ENCODE measurements around the gene CPPED1.
"Not testable (repeated sequence)": the region's sequence is repeated elsewhere in the genome, so short reads cannot be mapped to it uniquely, and the experiment has no call there.

Gene CPPED1

DNA sequence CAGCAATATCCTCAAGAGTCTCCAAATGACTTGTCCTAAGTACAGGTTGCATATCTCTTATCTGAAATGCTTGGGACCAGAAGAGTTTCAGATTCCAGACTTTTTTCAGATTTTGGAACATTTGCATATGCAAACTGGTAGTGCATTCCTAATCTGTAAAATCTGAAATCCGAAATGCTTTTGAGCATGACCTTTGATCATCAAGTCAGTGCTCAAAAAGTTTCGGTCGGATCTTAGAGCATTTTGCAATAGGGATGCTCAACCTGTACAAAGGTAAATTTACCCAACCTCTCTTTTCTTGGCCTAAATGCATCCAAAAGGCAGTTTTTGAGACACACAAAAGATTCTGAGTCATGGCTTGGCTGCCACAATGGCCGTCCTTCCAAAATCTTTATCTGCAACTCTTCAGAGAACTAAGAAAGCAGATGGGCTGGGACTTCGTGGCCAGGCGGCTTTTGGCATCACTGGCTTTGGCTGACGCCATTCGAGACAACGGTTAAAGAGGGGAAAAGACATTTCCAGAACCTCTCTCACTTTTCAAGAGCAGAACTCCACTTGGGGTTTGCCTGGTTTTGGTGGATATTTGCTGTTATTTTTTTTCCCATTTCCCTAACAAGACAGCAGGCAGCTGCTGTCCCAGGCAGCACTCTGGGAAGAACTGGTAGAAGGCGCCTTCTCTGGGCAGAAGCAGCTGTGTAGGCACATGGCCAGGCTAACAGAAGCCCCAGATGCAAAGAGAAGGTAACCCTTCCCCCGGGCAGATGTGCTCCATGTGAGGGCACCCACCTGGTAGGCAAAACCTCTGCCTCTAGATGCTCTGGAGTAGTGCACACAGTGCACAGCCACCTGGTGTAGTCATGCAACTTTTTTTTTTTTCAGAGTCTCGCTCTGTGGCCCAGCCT, 8.9 kb downstream of the CPPED1 start:
- no peak overlapping the region for H3K27ac ChIP-seq
- TF ChIP-seq, protein P1, sequence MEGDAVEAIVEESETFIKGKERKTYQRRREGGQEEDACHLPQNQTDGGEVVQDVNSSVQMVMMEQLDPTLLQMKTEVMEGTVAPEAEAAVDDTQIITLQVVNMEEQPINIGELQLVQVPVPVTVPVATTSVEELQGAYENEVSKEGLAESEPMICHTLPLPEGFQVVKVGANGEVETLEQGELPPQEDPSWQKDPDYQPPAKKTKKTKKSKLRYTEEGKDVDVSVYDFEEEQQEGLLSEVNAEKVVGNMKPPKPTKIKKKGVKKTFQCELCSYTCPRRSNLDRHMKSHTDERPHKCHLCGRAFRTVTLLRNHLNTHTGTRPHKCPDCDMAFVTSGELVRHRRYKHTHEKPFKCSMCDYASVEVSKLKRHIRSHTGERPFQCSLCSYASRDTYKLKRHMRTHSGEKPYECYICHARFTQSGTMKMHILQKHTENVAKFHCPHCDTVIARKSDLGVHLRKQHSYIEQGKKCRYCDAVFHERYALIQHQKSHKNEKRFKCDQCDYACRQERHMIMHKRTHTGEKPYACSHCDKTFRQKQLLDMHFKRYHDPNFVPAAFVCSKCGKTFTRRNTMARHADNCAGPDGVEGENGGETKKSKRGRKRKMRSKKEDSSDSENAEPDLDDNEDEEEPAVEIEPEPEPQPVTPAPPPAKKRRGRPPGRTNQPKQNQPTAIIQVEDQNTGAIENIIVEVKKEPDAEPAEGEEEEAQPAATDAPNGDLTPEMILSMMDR (conservative IDR thresholded peaks at IDR 0.05; ENCODE audit: low read depth), result no peak
- no peak for DNase-seq (ENCODE audit: low spot score)
- ChIA-PET CTCF (no interaction called here), POLR2A (ENCODE audit: low non-redundant PET) (no interaction called here)

- TF ChIP-seq, protein P1 (conservative IDR thresholded peaks at IDR 0.05; ENCODE audit: low read depth), result no peak
- no peak overlapping the region for H3K27ac ChIP-seq
- no peak for DNase-seq (ENCODE audit: low spot score)
- CTCF ChIA-PET, result no interaction called here
- POLR2A ChIA-PET (ENCODE audit: low non-redundant PET), result no interaction called here
These were observed 9.8 kb downstream of the CPPED1 start for GRCh38 chr16:12793865-12794240.

DNA sequence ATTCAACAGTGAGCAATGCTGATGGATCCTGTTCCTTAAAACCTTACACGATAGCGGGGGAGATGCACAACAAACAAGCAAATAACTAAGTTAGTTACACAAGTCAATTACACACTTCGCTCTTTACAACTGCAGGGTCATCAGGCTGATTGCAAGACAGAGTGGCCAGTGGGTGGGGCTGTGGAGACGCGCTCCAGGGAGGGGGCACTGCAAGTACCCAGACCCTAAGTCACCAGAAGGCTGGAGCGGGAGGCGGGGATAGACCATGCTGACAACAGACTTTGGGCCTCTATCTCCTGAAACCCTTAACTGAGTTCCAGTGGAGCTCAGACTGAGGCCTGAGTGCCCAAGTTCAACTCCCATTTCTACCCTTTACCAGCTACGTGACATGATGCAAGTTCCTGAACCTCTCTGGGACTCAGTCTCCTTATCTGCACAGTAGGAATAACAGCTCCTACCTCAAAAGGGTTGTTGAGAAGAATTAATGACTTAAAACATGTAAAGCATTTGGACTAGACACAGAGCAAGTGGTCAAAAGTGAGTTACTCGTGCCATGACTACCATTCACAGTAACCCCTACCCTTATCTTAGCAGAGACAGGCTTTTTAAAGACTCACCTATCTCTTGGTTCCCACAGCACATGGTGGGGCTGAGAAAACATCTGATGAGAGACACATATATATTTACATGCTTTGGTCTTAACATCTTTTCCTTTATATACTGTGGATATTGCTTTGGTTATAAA, 10.4 kb downstream of the CPPED1 start:
- ChIA-PET POLR2A (ENCODE audit: low non-redundant PET) (no interaction called here), CTCF (no interaction called here)
- TF ChIP-seq, protein P1 (conservative IDR thresholded peaks at IDR 0.05; ENCODE audit: low read depth), result no peak
- no peak for DNase-seq (ENCODE audit: low spot score)
- H3K27ac ChIP-seq, result no peak overlapping the region

GRCh38 chr16:12792528-12792927, 11.2 kb downstream of the CPPED1 start:
- H3K27ac ChIP-seq; DNase-seq (ENCODE audit: low spot score); POLR2A ChIA-PET (ENCODE audit: low non-redundant PET); CTCF ChIA-PET: not testable (repeated sequence)

- TF ChIP-seq, protein P1 (conservative IDR thresholded peaks at IDR 0.05; ENCODE audit: low read depth), result no peak
- DNase-seq (ENCODE audit: low spot score), result no peak
- ChIA-PET POLR2A (ENCODE audit: low non-redundant PET) (no interaction called here), CTCF (no interaction called here)
- no peak overlapping the region for H3K27ac ChIP-seq
These were observed 12.3 kb downstream of the CPPED1 start for GRCh38 chr16:12791340-12791739.

DNA sequence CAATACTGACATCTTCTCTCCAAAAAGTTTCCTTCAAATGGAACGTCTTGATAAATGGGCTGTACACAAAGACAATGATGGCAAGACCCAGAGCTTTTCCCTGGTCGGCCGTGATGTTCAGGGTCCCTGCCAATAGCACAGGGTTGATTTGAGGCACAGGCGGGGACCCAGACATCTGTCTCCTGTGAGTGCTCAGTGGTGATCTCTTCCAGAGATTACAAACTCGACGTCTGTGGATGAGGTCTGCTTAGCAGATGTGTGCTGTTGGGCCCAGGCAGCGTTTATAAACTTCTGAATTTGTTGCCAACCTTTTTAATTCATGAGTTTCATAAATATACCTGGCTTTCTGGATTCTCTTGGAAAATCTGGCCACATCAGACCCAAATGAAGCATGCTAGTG, 14.9 kb downstream of the CPPED1 start:
- POLR2A ChIA-PET (ENCODE audit: low non-redundant PET), result no interaction called here
- CTCF ChIA-PET, result interaction anchor here (0.6 kb wide), 1 partner anchor 261 kb away, joined by 6 read pairs; no protein-coding TSS in a partner anchor
- TF ChIP-seq, protein P1 (conservative IDR thresholded peaks at IDR 0.05; ENCODE audit: low read depth), result no peak

GRCh38 chr16:12786081-12786480, 17.6 kb downstream of the CPPED1 start:
- TF ChIP-seq, protein P1 (conservative IDR thresholded peaks at IDR 0.05; ENCODE audit: low read depth), result no peak
- CTCF ChIA-PET, result no interaction called here
- H3K27ac ChIP-seq, result no peak overlapping the region
- POLR2A ChIA-PET (ENCODE audit: low non-redundant PET), result no interaction called here
- no peak for DNase-seq (ENCODE audit: low spot score)

More for the DNA sequence above, 14.9 kb downstream of the CPPED1 start:
- DNase-seq (ENCODE audit: low spot score), result no peak
- no peak overlapping the region for H3K27ac ChIP-seq
